ENCODE measurements around the gene CAMTA1. TPM values are rescaled to one million over a fixed set of nuclear protein-coding genes. Genes with fewer than 3 reads are reported as not detected.
A peak's percentile ranks its signal among the peaks of the same experiment; 100 is the strongest.
"Not testable (repeated sequence)": the region's sequence is repeated elsewhere in the genome, so short reads cannot be mapped to it uniquely, and the experiment has no call there.

Gene CAMTA1
- total RNA-seq, 1 donor from 2014 or later: 62.9 TPM

GRCh38 chr1:7704214-7705047 is 919.2 kb downstream of the CAMTA1 start:
- TF ChIP-seq POLR2AphosphoS5 (IDR thresholded peaks at IDR 0.05; ENCODE audit: insufficient read depth in 1 of 2, low read depth in 1 of 2): no peak
- TF ChIP-seq POLR2A (IDR thresholded peaks at IDR 0.05): peak in 1 of 2 donors; percentile 49
- no peak for TF ChIP-seq CTCF (IDR thresholded peaks at IDR 0.05)
- Histone ChIP-seq H3K4me1 (peaks cover 3% of the 10 kb centered on the region), H3K9me3 (no peaks in the 10 kb centered on the region), H3K36me3 (no peaks in the 10 kb centered on the region), H3K27me3 (no peaks in the 10 kb centered on the region), H3K27ac (no peak overlapping the region), H3K4me3 (peak overlapping the region; percentile 53 to 61)
- DNase-seq (ENCODE audit: extremely low spot score in 2 of 2): no peak
- intact Hi-C loops (cut with DNase I): no loop called here

- H3K27me3 ChIP-seq: no peaks in the 10 kb centered on the region
- peak overlapping the region; percentile 52 for H3K27ac ChIP-seq
- no peak for DNase-seq (ENCODE audit: extremely low spot score in 2 of 2)
- TF ChIP-seq POLR2AphosphoS5 (IDR thresholded peaks at IDR 0.05; ENCODE audit: insufficient read depth in 1 of 2, low read depth in 1 of 2): no peak
- no peak for TF ChIP-seq POLR2A (IDR thresholded peaks at IDR 0.05)
- no peak for TF ChIP-seq CTCF (IDR thresholded peaks at IDR 0.05)
- H3K4me1 ChIP-seq: peaks cover 3% of the 10 kb centered on the region
- H3K9me3 ChIP-seq: no peaks in the 10 kb centered on the region
- intact Hi-C loops (cut with DNase I): no loop called here
- no peaks in the 10 kb centered on the region for H3K36me3 ChIP-seq
- H3K4me3 ChIP-seq: peak overlapping the region; percentile 53 to 61
These were observed 920.0 kb downstream of the CAMTA1 start for GRCh38 chr1:7705048-7705907.

- no peaks in the 10 kb centered on the region for H3K9me3 ChIP-seq
- H3K36me3 ChIP-seq: no peaks in the 10 kb centered on the region
- H3K27me3 ChIP-seq: no peaks in the 10 kb centered on the region
- H3K27ac ChIP-seq: peak overlapping the region; percentile 52
- H3K4me3 ChIP-seq: peak overlapping the region; percentile 53 to 61
- peaks cover 3% of the 10 kb centered on the region for H3K4me1 ChIP-seq
- intact Hi-C loops (cut with DNase I): no loop called here
- no peak for DNase-seq (ENCODE audit: extremely low spot score in 2 of 2)
- TF ChIP-seq CTCF (IDR thresholded peaks at IDR 0.05) (no peak), POLR2A (IDR thresholded peaks at IDR 0.05) (no peak)
These were observed 920.6 kb downstream of the CAMTA1 start for GRCh38 chr1:7705908-7706216.

GRCh38 chr1:7707527-7707926 is 922.3 kb downstream of the CAMTA1 start:
- no peaks in the 10 kb centered on the region for H3K27me3 ChIP-seq
- intact Hi-C loops (cut with DNase I): no loop called here
- no peak overlapping the region for H3K27ac ChIP-seq
- H3K36me3 ChIP-seq: no peaks in the 10 kb centered on the region
- H3K4me1 ChIP-seq: peaks cover 3% of the 10 kb centered on the region
- TF ChIP-seq CTCF (IDR thresholded peaks at IDR 0.05): no peak
- no peak for TF ChIP-seq POLR2A (IDR thresholded peaks at IDR 0.05)
- TF ChIP-seq POLR2AphosphoS5 (IDR thresholded peaks at IDR 0.05; ENCODE audit: insufficient read depth in 1 of 2, low read depth in 1 of 2): no peak
- no peak for DNase-seq (ENCODE audit: extremely low spot score in 2 of 2)
- no peak overlapping the region for H3K4me3 ChIP-seq
- no peaks in the 10 kb centered on the region for H3K9me3 ChIP-seq

DNA sequence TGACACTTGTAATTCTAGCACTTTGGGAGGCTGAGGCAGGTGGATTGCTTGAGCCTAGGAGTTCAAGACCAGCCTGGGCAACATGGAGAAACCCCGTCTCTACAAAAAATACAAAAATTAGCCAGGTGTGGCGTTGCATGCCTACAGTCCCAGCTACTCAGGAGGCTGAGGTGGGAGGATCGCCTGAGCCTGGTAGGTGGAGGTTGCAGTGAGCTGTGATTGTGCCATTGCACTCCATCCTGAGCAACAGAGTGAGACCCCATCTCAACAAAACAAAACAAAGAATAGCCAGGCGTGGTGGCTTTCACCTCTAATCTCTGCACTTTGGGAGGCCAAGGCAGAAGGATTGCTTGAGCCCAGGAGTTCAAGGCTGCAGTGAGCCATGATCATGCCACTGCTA is 922.8 kb downstream of the CAMTA1 start:
- H3K9me3 ChIP-seq; DNase-seq (ENCODE audit: extremely low spot score in 2 of 2); H3K4me1 ChIP-seq; H3K36me3 ChIP-seq; intact Hi-C loops (cut with DNase I); H3K27ac ChIP-seq; H3K27me3 ChIP-seq; H3K4me3 ChIP-seq: not testable (repeated sequence)
